ENCODE data around the gene MARK2. TPM values are rescaled to one million over a fixed set of nuclear protein-coding genes. Genes with fewer than 3 reads are reported as not detected.

The MARK2 gene
- total and polyA plus RNA-seq, 10 of the 15 experiments (the other 5 are each of a cell fraction or from before 2014, with no cell fraction given) = 0.19 to 29.5 (median 13.2) TPM

- TF ChIP-seq TCF7 (IDR thresholded peaks at IDR 0.05; ENCODE audit: borderline replicate concordance) (no peak), HDAC6 (IDR thresholded peaks at IDR 0.05; ENCODE audit: unreplicated experiment) (no peak), RBBP5 (conservative IDR thresholded peaks at IDR 0.05) (no peak), BRCA1 (IDR thresholded peaks at IDR 0.05; ENCODE audit: low read depth, low read length) (no peak), TARDBP (IDR thresholded peaks at IDR 0.05; ENCODE audit: borderline replicate concordance) (no peak), CHD2 (IDR thresholded peaks at IDR 0.05; ENCODE audit: borderline replicate concordance, low read depth, low read length) (no peak), KDM1A (IDR thresholded peaks at IDR 0.05; ENCODE audit: borderline replicate concordance) (no peak), RUNX3 (IDR thresholded peaks at IDR 0.05; ENCODE audit: low read length) (no peak), STAT3 (IDR thresholded peaks at IDR 0.05; ENCODE audit: low read depth, low read length) (no peak)
Observed at GRCh38 chr11:63910675-63911074, 71.8 kb downstream of the MARK2 start (continued).

DNA sequence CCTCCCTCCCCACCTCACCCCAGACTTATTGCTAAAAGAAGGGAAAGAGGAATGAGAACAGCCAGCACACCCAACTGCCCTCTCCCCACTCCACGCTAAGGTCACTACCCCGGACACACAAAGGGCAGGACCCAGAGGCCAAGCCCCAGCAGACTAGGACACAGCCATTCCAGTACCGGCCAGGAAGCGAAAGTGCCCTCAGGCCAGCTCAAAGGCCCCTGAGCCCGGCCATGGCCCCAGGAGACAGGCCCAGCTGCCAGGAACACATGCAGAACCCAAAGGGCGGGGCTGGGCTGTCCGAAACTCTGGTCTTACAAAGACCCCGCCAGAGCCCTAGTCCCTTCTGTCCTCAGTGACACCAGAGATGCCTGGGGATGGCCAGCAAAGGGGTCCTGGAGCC, 72.5 kb downstream of the MARK2 start:
- no peaks in the 10 kb centered on the region for H3K9me3 ChIP-seq (replicated peaks; ENCODE audit: control insufficient read depth, insufficient read depth, low read length)
- TF ChIP-seq, protein P1, sequence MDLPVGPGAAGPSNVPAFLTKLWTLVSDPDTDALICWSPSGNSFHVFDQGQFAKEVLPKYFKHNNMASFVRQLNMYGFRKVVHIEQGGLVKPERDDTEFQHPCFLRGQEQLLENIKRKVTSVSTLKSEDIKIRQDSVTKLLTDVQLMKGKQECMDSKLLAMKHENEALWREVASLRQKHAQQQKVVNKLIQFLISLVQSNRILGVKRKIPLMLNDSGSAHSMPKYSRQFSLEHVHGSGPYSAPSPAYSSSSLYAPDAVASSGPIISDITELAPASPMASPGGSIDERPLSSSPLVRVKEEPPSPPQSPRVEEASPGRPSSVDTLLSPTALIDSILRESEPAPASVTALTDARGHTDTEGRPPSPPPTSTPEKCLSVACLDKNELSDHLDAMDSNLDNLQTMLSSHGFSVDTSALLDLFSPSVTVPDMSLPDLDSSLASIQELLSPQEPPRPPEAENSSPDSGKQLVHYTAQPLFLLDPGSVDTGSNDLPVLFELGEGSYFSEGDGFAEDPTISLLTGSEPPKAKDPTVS (IDR thresholded peaks at IDR 0.05; ENCODE audit: low read depth, low read length) = no peak
- TF ChIP-seq MYB (IDR thresholded peaks at IDR 0.05; ENCODE audit: borderline replicate concordance, low read depth, low read length) (no peak), BCL3 (IDR thresholded peaks at IDR 0.05; ENCODE audit: borderline replicate concordance, insufficient read depth, low read depth, low read length, poor library complexity, severe bottlenecking) (no peak), ATF3 (IDR thresholded peaks at IDR 0.05; ENCODE audit: borderline replicate concordance, extremely low read depth, low read depth, low read length) (no peak), RCOR1 (conservative IDR thresholded peaks at IDR 0.05; ENCODE audit: low read depth, low read length) (no peak), STAT1 (conservative IDR thresholded peaks at IDR 0.05) (no peak), CBFB (IDR thresholded peaks at IDR 0.05; ENCODE audit: low read depth) (no peak), ATF2 (IDR thresholded peaks at IDR 0.05; ENCODE audit: low read length) (no peak)
- ChIA-PET POLR2A (no interaction called here), CTCF (interaction anchor here (0.8 kb wide), 1 partner anchor 31 kb away, joined by 3 read pairs; no protein-coding TSS in a partner anchor), RAD21 (ENCODE audit: unreplicated experiment) (no interaction called here), SMC1A (ENCODE audit: uncharacterized antibody, unreplicated experiment) (no interaction called here)
- no peaks in the 10 kb centered on the region; a peak in 1 of 4 replicates for H3K27me3 ChIP-seq (replicated peaks in 1 of 2; ENCODE audit: control insufficient read depth in 2 of 2, insufficient read depth in 2 of 2, low read length in 1 of 2)
- H3K36me3 ChIP-seq (ENCODE audit: control insufficient read depth in 2 of 2, insufficient read depth in 2 of 2, low read length in 1 of 2) = peaks cover 7 to 15% of the 10 kb centered on the region in 2 experiments; a peak in 3 of 4 replicates
- H3K27ac ChIP-seq (ENCODE audit: control insufficient read depth, insufficient read depth) = no peak overlapping the region
- FAIRE-seq = no peak
- DNase-seq (ENCODE audit: low read depth, low spot score) = no peak
- in situ Hi-C loops (cut with MboI) (no loop called here), intact Hi-C loops (cut with micrococcal nuclease; ENCODE audit: unreplicated experiment) (no loop called here)
- H4K20me1 ChIP-seq (ENCODE audit: control insufficient read depth, insufficient read depth) = no peaks in the 10 kb centered on the region
- no peak overlapping the region for H3K4me3 ChIP-seq
- BruUV-seq (replicated peaks) = no TSS peak
- peaks cover 1% of the 10 kb centered on the region for H3K4me1 ChIP-seq (ENCODE audit: control insufficient read depth, insufficient read depth, low read length)
- no peak overlapping the region for H3K4me2 ChIP-seq (ENCODE audit: control insufficient read depth, insufficient read depth)
- no peaks in the 10 kb centered on the region for H3K79me2 ChIP-seq (ENCODE audit: control insufficient read depth, insufficient read depth, low read length)
- ATAC-seq = no peak
- 66% methylated on average over 8 of the region's 8 CpGs for WGBS (ENCODE audit: insufficient coverage, insufficient replicate concordance, low lambda C conversion rate, missing lambda C conversion rate)
- H3K9ac ChIP-seq (ENCODE audit: control insufficient read depth, insufficient read depth, low read length) = no peak overlapping the region
- H2AFZ ChIP-seq (ENCODE audit: control insufficient read depth, low read depth, low read length) = no peak overlapping the region

Data from GM12878 (cell line).